ENCODE measurements around the gene TRMT10A.
"Not testable (repeated sequence)": the region's sequence is repeated elsewhere in the genome, so short reads cannot be mapped to it uniquely, and the experiment has no call there.

TRMT10A gene

DNA sequence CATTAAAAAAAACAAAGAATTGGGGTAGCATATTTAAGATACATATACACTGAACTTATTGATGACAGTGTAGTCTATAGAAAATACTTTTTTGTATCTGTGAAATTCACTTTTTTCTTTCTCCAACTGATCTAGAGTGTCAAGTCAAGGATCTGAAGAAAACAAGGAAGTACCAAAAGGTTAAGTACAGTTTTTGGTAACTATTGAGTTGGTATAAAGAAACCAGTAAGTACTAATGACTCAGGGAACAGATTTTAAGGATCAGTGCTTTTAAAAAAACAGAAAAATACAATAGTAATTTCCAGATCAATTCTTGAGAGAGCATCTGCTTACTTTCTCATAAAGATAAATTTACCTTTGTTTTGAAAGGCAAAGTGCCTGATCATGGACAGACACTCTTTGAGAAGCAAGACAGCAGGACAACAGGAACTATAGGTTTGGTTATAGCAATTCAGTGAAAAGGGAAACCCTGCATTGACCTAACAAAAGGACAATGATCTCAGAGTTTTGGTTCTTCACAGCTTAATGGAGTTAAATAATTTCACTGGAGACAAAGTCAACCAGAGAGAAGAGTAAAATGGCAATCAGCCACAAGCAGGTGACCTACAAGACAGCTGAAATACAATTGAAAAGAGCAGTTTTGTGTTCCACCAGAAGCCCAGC is 23.4 kb downstream of the TRMT10A start:
- no peak for FAIRE-seq

DNA sequence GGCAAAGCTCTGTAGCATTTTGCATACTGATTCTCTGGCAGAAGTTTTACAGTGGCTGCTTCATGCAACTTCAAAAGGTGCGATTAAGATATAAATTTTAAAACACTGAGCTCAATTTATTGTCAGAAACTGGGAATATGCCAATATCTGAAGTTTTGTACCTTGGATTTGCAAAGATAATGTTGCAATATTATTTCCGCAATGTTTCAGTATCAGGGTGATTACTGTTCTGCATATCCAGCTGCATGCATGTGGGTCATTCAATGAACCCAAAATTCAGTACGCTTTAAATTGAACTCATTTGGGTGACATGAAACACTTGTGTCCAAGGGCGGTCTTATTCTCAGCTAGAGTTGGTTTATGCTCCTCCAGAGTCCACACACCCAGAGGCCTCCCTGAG is 26.2 kb downstream of the TRMT10A start:
- FAIRE-seq, result no peak

DNA sequence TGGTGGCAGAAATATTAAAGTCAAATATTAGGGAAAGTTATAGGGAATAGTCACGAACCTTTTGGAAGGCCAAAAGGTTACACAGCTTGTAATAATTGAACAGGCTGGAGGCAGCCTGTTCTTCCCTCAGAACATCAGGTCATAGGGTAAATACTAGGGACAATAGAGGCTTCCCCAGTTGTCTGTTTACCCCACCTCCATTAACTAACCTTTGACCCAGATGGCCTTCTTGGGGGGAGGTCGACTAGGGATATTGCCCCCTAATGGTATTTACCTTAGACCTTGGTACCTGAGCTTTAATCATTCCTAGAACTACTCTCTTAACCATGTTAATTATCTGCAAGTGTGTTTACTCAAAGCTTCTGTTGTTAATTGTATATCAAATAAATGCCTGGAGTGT is 27.0 kb downstream of the TRMT10A start:
- no peak for FAIRE-seq

DNA sequence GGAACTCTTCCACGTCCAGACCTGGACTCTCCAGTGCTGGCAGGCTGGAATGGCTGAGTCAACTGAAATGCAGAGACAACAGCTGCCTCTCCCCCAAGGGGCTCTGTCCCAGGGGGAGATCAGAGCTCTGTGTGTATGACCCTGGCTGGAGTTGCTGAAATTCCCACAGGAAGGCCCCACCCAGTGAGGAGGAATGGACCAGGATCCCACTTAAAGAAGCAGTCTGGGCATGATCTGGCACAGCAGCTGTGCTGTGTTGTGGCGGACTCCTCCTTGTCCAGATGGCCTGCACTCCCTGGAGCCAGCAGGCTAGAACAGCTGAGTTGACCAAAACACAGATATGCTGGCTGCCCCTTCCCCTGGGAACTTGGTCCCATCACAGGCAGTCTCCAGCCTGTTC is 27.6 kb downstream of the TRMT10A start:
- no peak for FAIRE-seq

DNA sequence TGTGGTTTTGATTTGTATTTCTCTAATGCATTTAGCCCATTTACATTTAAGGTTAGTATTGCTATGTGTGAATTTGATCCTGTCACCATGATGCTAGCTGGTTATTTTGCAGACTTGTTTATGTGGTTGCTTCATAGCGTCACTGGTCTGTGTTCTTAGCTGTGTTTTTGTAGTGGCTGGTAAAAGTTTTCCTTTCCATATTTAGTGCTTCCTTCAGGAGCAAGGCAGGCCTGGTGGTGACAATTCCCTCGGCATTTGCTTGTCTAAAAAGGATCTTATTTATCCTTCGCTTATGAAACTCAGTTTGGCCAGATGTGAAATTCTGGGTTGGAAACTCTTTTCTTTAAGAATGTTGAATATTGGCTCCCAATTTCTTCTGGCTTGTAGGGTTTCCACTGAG is 29.1 kb downstream of the TRMT10A start:
- FAIRE-seq, result not testable (repeated sequence)

DNA sequence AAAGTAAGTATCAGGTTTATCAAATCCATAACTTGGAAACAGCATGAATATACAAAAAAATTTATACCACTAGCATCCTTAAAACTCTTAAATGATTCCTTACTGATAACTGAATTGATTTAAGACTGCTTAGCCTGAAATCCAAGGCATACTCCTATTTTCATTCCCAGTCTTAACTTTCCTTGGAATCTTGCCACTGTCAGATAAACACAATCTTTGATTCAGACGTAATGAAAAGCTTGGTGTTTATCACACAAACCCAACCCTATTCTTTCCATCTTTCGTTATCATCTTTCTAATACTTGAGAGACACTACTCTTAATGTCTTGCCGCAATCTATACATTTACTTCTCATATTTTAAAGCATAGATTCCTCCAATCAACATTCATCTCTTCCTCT is 33.9 kb downstream of the TRMT10A start:
- no peak for FAIRE-seq

DNA sequence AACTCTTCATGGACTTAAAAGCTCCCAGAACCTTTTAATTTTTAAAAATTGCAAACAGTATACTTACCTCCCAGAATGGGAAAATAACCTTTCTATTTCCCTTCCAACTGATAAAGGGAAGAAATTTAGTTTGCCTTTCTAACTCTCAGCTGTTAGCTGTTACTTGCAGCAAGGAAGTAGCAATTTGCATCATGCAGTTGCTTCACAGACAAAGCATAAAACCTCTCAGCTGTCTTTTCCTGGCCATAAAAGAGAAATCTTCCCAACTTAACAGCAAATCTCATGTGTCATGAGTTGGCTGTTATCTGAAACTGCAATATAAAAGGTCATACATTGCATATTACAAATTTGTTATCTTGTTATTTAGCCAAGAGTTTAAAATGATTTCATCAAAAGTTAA is 34.6 kb downstream of the TRMT10A start:
- FAIRE-seq, result no peak

DNA sequence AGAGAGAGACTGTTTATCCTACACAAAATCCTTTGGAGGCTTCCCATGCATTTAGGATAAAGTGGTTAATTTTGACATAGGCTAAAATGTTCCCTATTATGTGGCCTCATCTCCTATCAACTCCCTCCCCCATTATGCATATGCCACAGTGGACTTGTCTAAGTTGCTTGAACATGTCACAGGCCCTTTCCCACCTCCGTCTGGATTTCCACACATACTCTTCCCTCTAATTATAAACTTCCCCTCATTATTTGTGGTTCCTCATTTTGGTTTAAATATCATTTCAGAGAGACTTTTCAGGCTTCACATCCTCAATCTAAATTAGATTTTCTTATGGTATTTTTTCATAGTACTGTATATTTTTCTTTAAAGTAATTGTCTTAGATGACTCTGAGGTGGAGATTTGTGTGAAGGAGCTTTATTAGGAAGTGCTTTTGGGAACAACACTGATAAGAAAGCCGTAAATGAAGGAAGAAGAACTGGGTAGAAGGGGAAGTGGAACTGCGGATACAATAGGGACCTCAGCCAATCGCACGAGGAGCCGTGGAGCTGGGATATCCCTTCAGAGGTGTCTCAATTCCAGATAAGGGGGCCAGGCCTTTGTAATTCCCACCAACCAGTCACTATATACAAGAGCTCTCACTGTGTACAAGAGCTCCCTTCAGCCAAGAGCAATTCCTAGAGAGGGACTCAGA is 45.1 kb downstream of the TRMT10A start:
- no peak for FAIRE-seq

DNA sequence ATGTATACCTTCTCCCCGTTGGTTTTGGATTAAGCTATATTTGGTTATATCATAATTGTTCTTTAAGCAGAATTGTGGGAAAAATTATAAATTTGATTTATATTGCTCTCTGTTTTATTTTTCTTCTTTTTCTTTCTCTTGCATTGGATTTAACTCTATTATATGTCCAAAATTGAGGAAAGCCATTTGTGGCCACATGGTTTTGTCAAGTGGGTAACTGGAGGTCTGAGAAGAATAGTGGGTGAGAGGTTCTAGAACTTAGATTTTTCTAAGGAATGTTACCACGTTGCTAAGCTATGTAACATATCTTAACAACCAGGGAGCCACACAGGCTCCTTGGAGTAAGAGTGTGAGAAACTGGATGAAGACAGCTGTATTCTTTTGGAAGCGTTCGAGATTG is 53.1 kb downstream of the TRMT10A start, which contains the start of gene C4orf17:
C4orf17 (plus strand) TSS at position 301 of the 400 bp plus-strand sequence. CDS start 2,061 bp downstream, outside the sequence.
- no peak for FAIRE-seq

DNA sequence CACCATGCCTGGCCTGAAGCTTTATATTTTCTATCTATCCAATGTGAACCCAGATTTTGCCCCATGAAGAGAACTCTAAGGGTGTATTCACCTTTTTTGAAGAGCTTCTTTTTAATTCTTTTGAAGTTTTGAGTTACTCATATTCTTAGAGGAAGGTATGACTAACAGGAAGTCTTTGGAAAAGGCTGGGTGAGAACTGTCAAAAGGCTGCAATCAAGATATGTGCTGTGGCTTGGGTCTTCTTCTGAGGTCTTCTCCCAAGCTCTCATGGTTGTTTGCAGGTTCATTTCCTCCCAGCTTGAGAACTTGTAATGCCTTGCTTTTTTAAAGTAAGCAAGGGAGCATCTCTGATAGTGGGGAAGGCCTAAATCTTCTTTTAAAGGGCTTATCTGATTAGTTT is 56.1 kb downstream of the TRMT10A start:
- no peak for FAIRE-seq

DNA sequence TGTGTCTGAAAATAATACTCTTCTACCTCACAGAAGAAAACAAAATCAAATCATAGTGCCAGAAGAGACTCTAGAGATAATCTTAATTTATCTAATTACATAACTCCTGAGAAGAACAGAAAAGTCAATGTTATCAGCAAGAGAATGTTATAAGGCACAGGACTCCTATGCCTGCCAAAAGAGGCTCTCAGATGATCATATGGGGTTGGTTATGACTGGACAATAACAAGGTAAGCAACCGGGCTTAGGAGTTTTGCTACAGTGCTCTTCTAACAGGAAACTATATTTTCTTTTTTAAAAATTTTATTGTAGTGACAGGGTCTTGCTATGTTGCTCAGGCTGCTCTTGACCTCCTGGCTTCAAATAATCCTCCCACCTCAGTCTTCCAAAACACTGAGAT is 56.5 kb downstream of the TRMT10A start:
- FAIRE-seq, result no peak

DNA sequence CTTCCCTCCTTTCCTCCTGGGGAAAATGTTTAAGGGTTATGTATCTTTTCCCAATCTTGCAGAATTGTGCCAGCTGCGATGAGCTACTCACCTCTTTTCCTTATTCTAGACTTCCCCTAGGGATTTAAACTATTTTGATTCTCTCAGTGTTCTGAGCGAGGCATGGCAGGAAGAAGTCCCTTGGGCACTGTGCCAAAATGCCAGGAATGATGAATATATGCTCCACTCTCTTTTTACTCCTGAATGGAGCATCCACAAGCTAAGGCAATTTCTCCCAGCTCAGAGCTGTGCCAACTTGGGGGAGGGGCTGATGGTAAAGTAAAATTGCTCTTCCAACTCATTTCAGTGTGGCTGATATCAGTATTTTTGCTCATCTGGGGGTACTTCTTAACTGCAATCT is 57.1 kb downstream of the TRMT10A start:
- FAIRE-seq, result no peak

DNA sequence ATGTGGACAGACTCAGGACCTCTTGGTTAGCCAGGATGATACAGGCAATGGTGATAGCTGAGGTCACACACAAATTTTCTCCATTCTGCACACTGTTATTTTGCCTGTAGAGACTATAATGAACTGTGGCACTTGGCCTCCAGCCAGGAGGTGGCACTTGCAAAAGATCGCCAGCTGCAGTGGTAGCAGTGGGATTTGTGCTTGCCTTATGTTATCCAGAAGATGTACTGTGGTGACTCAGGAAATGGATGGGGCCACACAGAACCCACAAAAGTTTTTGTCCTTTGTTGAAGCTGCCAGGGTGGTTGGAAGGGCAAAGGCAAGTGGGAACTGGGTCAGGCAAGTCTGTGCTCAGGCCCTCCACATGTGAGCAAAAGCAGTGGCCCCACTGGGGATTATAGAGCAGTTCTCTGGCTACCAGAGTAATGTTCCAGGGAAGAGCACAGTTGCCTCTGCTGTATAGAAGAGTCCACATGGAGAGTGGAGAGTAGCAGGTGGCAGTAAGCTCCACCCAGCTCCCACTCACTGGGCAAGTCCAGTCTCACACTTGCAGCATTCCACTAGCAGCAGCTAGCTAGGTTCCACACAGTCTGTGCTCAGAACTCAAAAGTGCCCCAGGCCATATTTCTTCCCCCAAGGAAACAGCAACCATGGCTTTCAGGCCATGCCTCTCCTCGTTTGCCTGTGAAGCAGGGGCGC is 58.9 kb downstream of the TRMT10A start:
- FAIRE-seq, result no peak
